Esophagus squamous epithelium (tissue), 5 donors: ENCODE data around the gene SH3GL3. TPM values are rescaled to one million over a fixed set of nuclear protein-coding genes. Genes with fewer than 3 reads are reported as not detected.

Source experiments
- DNase-seq: peaks from one replicate; lab custom pipeline; 2025; lab: John Stamatoyannopoulos, UW
- H3K27ac ChIP-seq, 4 donors: fragments of 200-600 bp; sonication (generic); one replicate each; pipeline ENCODE4 v1.5.1; 2016 to 2019; ENCODE audit warnings: mild to moderate bottlenecking in 1 of 4
- H3K27me3 ChIP-seq, 4 donors: fragments of 200-600 bp; sonication (generic); 1 replicate in 3 of 4; 2 replicates in 1 of 4; pipeline versions ENCODE4 v1.5.1 to v1.6.0; 2017 to 2021; ENCODE audit warnings: antibody characterized with exemption in 1 of 4
- H3K36me3 ChIP-seq, 3 donors: fragments of 200-600 bp; sonication (generic); one replicate each; pipeline ENCODE4 v1.5.1; 2016 to 2019
- H3K4me1 ChIP-seq, 3 donors: fragments of 200-600 bp; sonication (generic); one replicate each; pipeline ENCODE4 v1.5.1; 2017 to 2019
- H3K4me3 ChIP-seq, 4 donors: fragments of 200-600 bp; sonication (generic); 1 replicate in 3 of 4; 2 replicates in 1 of 4; pipeline ENCODE4 v1.5.1; 2016 to 2019; ENCODE audit warnings: mild to moderate bottlenecking in 2 of 4, moderate library complexity in 1 of 4
- H3K9me3 ChIP-seq, 3 donors: fragments of 200-600 bp; sonication (generic); one replicate each; pipeline ENCODE4 v1.5.1; 2016 to 2019
- CTCF ChIP-seq, 6 experiments: fragments of 450-650 bp in 4 of 6; fragments of 200-600 bp in 2 of 6; sonication (generic) in 2 of 6; IDR thresholded peaks; one replicate each; pipeline ENCODE4 v1.5.1; 2016 to 2019; ENCODE audit warnings: antibody characterized with exemption in 6 of 6, mild to moderate bottlenecking in 4 of 6, moderate library complexity in 4 of 6
- POLR2A ChIP-seq, 4 donors: fragments of 450-650 bp; IDR thresholded peaks; one replicate each; pipeline ENCODE4 v1.6.1; 2017; ENCODE audit warnings: antibody characterized with exemption in 4 of 4, mild to moderate bottlenecking in 4 of 4, moderate library complexity in 3 of 4
- WGBS, 2 donors: methylation state at CpG; one replicate each; pipeline ENCODE4 v1.1.5; 2018; 5-methylcytosine and 5-hydroxymethylcytosine counted together
- intact Hi-C: fragments of 100-400 bp; cut with DNase I; formaldehyde crosslinking; loops from one replicate; pipeline ENCODE4 v1.15.0; 2022
- total RNA-seq, 4 donors: library from RNA; depleted of rRNA; stranded (reverse); fragments of >200 nt; gene quantifications; one replicate each; pipeline ENCODE4 v1.1.0, GENCODE V29; 2016
- donor health status: DM: yes; HTN: yes; CAD: no.

The SH3GL3 gene
- total RNA-seq, 4 donors from 2014 or later, result 0.57 to 5.7 (median 2.1) TPM

GRCh38 chr15:83486363-83486762 lies 39.2 kb downstream of the SH3GL3 start:
- no peak for DNase-seq
- Histone ChIP-seq H3K9me3 (peaks cover 0 to 8% (median 6%) of the 10 kb centered on the region in 3 donors), H3K4me1 (no peaks in the 10 kb centered on the region), H3K4me3 (no peak overlapping the region), H3K36me3 (no peaks in the 10 kb centered on the region), H3K27me3 (no peaks in the 10 kb centered on the region), H3K27ac (no peak overlapping the region)
- intact Hi-C loops, result no loop called here
- no peak for TF ChIP-seq POLR2A (IDR thresholded peaks at IDR 0.05)
- TF ChIP-seq CTCF (IDR thresholded peaks at IDR 0.05), result no peak

GRCh38 chr15:83487519-83487918 lies 40.4 kb downstream of the SH3GL3 start:
- peaks cover 0 to 8% (median 6%) of the 10 kb centered on the region in 3 donors for H3K9me3 ChIP-seq
- no peak overlapping the region for H3K4me3 ChIP-seq
- intact Hi-C loops, result no loop called here
- TF ChIP-seq POLR2A (IDR thresholded peaks at IDR 0.05), result no peak
- TF ChIP-seq CTCF (IDR thresholded peaks at IDR 0.05), result no peak
- no peak for DNase-seq
- H3K27ac ChIP-seq, result no peak overlapping the region
- H3K36me3 ChIP-seq, result no peaks in the 10 kb centered on the region
- 81 to 87% methylated on average over 3 of the region's 3 CpGs for WGBS, 2 donors
- H3K4me1 ChIP-seq, result no peaks in the 10 kb centered on the region
- H3K27me3 ChIP-seq, result no peaks in the 10 kb centered on the region

- Histone ChIP-seq H3K9me3 (no peaks in the 10 kb centered on the region), H3K36me3 (no peaks in the 10 kb centered on the region), H3K27ac (no peak overlapping the region), H3K27me3 (no peaks in the 10 kb centered on the region), H3K4me1 (no peaks in the 10 kb centered on the region), H3K4me3 (no peak overlapping the region)
- TF ChIP-seq CTCF (IDR thresholded peaks at IDR 0.05), result no peak
- TF ChIP-seq POLR2A (IDR thresholded peaks at IDR 0.05), result no peak
- 79 to 91% methylated on average over 2 of the region's 2 CpGs for WGBS, 2 donors
- DNase-seq, result no peak
- intact Hi-C loops, result no loop called here
These were observed 42.5 kb downstream of the SH3GL3 start for GRCh38 chr15:83489690-83490089.

- Histone ChIP-seq H3K4me3 (no peak overlapping the region), H3K27me3 (no peaks in the 10 kb centered on the region), H3K36me3 (no peaks in the 10 kb centered on the region), H3K4me1 (no peaks in the 10 kb centered on the region), H3K27ac (no peak overlapping the region), H3K9me3 (no peaks in the 10 kb centered on the region)
- intact Hi-C loops, result no loop called here
- DNase-seq, result no peak
- TF ChIP-seq POLR2A (IDR thresholded peaks at IDR 0.05) (no peak), CTCF (IDR thresholded peaks at IDR 0.05) (no peak)
- 55 to 67% methylated on average over 4 to 5 of the region's 5 CpGs for WGBS, 2 donors
These were observed 44.3 kb downstream of the SH3GL3 start for GRCh38 chr15:83491486-83491885.

- DNase-seq, result no peak
- TF ChIP-seq CTCF (IDR thresholded peaks at IDR 0.05) (no peak), POLR2A (IDR thresholded peaks at IDR 0.05) (no peak)
- intact Hi-C loops, result no loop called here
- no peaks in the 10 kb centered on the region for H3K27me3 ChIP-seq
- 75 to 90% methylated on average over 1 of the region's 1 CpG for WGBS, 2 donors
- no peaks in the 10 kb centered on the region for H3K36me3 ChIP-seq
- H3K27ac ChIP-seq, result no peak overlapping the region
- H3K4me1 ChIP-seq, result no peaks in the 10 kb centered on the region
- peaks cover 0 to 10% (median 3%) of the 10 kb centered on the region in 3 donors for H3K9me3 ChIP-seq
- H3K4me3 ChIP-seq, result no peak overlapping the region
These were observed 49.6 kb downstream of the SH3GL3 start for GRCh38 chr15:83496766-83497165.
